ENCODE results near the gene GPHN. TPM values are rescaled to one million over a fixed set of nuclear protein-coding genes. Genes with fewer than 3 reads are reported as not detected.

Gene GPHN
- total and polyA plus RNA-seq, 2 of the 4 experiments (the other 2 are of a cell fraction), result 8.0 to 8.1 TPM

DNA sequence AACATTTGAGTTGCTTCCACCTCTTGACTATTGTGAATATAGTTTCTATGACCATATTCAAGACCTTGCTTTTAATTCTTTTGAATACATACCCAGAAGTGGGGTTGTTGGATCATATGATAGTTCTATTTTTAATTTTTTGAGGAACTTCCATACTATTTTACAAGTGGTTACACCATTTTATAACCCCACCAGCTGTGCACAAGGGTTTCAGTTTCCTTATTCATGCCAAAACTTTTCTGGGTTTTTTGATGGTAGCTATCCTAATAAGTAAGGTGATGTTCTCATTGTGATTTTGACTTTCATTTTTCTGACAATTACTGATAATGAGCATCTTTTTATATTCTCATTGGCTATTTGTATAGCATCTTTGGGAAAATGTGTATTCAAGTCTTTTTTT, 571.9 kb downstream of the GPHN start:
- no peaks in the 10 kb centered on the region for H3K79me1 ChIP-seq (ENCODE audit: low read depth in 1 of 2, low read length in 2 of 2)
- H3K18ac ChIP-seq (ENCODE audit: low read depth, low read length), result no peak overlapping the region
- no peak overlapping the region for H3K56ac ChIP-seq (ENCODE audit: extremely low read depth, insufficient read depth, low read length)
- H3K36me3 ChIP-seq (ENCODE audit: control insufficient read depth, insufficient read depth, low read length), result no peaks in the 10 kb centered on the region
- no peak overlapping the region for H4K5ac ChIP-seq (ENCODE audit: low read depth, low read length)
- no peak overlapping the region for H2BK20ac ChIP-seq (ENCODE audit: low read depth, low read length)
- H2BK120ac ChIP-seq (ENCODE audit: low read depth, low read length), result no peak overlapping the region
- no TSS peak for BruUV-seq (replicated peaks)
- no peak overlapping the region for H3K4ac ChIP-seq (ENCODE audit: low read depth, low read length)
- no peak for TF ChIP-seq CEBPB (IDR thresholded peaks at IDR 0.05; ENCODE audit: low read depth, low read length)
- TF ChIP-seq RAD21 (IDR thresholded peaks at IDR 0.05; ENCODE audit: low read length), result no peak
- intact Hi-C loops (cut with micrococcal nuclease), result no loop called here
- dilution Hi-C loops (cut with HindIII; ENCODE audit: low sequenced_read_pairs, unreplicated experiment), result no loop called here
- H2BK15ac ChIP-seq (ENCODE audit: low read depth, low read length), result no peak overlapping the region
- no peaks in the 10 kb centered on the region for H3K27me3 ChIP-seq (ENCODE audit: control insufficient read depth, insufficient read depth, low read length)
- no peak overlapping the region for H3K9ac ChIP-seq (ENCODE audit: low read depth, low read length)
- H2BK5ac ChIP-seq (ENCODE audit: low read depth, low read length, poor library complexity, severe bottlenecking), result no peak overlapping the region
- H3K9me3 ChIP-seq (ENCODE audit: control insufficient read depth, insufficient read depth, low read length), result no peaks in the 10 kb centered on the region
- no peak overlapping the region for H2AK5ac ChIP-seq (ENCODE audit: low read depth, low read length)
- ChIA-PET POLR2A (ENCODE audit: unreplicated experiment) (no interaction called here), CTCF (interaction anchor here (1.6 kb wide), 1 partner anchor 456 kb away, joined by 3 read pairs; no protein-coding TSS in a partner anchor)
- no peak overlapping the region for H3K23ac ChIP-seq (ENCODE audit: low read depth, low read length)
- no peaks in the 10 kb centered on the region for H3K4me1 ChIP-seq (ENCODE audit: control insufficient read depth, insufficient read depth, low read length)
- DNase-seq (no peak), ATAC-seq (ENCODE audit: low read depth) (no peak)
- no peaks in the 10 kb centered on the region for H4K20me1 ChIP-seq (ENCODE audit: insufficient read depth, low read length)
- no peak overlapping the region for H3K14ac ChIP-seq (replicated peaks; ENCODE audit: low read depth, low read length)
- H2AFZ ChIP-seq (replicated peaks; ENCODE audit: low read length, poor library complexity), result no peak overlapping the region
- no peak overlapping the region for H3K4me2 ChIP-seq (ENCODE audit: low read depth, low read length)
- in situ Hi-C loops (cut with MboI; ENCODE audit: low sequenced_read_pairs), result no loop called here
- H2AK9ac ChIP-seq (replicated peaks; ENCODE audit: low read depth, low read length, poor library complexity), result no peak overlapping the region
- H4K91ac ChIP-seq (ENCODE audit: insufficient read depth, low read depth, low read length), result no peak overlapping the region
- H3K27ac ChIP-seq (ENCODE audit: insufficient read depth, low read length), result no peak overlapping the region
- H3K9me1 ChIP-seq (ENCODE audit: insufficient read depth, low read length), result no peaks in the 10 kb centered on the region
- no peak overlapping the region for H4K8ac ChIP-seq (ENCODE audit: low read depth in 2 of 2, low read length in 2 of 2)
- H3K4me3 ChIP-seq (ENCODE audit: insufficient read depth, low read depth, low read length), result no peak overlapping the region
